GM18520 (cell line): Measurements from ENCODE around the gene JMJD1C.

ENCODE experiments used
- ATAC-seq: cut with Tn5 transposase; IDR thresholded peaks from one replicate; pipeline ENCODE4 v1.9.1; 2021; ENCODE audit not compliant: unreplicated experiment

Gene JMJD1C

GRCh38 chr10:63146503-63146902, 319.3 kb downstream of the JMJD1C start:
- ATAC-seq: no peak

- no peak for ATAC-seq
Measured at GRCh38 chr10:63145782-63146181, 320.0 kb downstream of the JMJD1C start.

GRCh38 chr10:63143987-63144386, 321.8 kb downstream of the JMJD1C start:
- no peak for ATAC-seq

GRCh38 chr10:63142136-63142535, 323.6 kb downstream of the JMJD1C start:
- no peak for ATAC-seq

- no peak for ATAC-seq
Measured at GRCh38 chr10:63140077-63140476, 325.7 kb downstream of the JMJD1C start.

- no peak for ATAC-seq
Measured at GRCh38 chr10:63137306-63137705, 328.5 kb downstream of the JMJD1C start.

- ATAC-seq: no peak
Measured at GRCh38 chr10:63133821-63134557, 331.8 kb downstream of the JMJD1C start.

GRCh38 chr10:63133056-63133820, 332.5 kb downstream of the JMJD1C start, which contains the start of gene NRBF2:
Gene NRBF2 (plus strand): TSS chr10:63133328. CDS start chr10:63133471, 143 bp downstream.
- peak; percentile 93 for ATAC-seq

GRCh38 chr10:63132651-63133055, 333.1 kb downstream of the JMJD1C start:
- no peak for ATAC-seq

- no peak for ATAC-seq
Measured at GRCh38 chr10:63129888-63130287, 335.9 kb downstream of the JMJD1C start.

- ATAC-seq: no peak
Measured at GRCh38 chr10:63128443-63128842, 337.3 kb downstream of the JMJD1C start.

GRCh38 chr10:63125459-63125858, 340.3 kb downstream of the JMJD1C start:
- ATAC-seq: no peak

GRCh38 chr10:63123727-63124362, 341.9 kb downstream of the JMJD1C start:
- no peak for ATAC-seq

- ATAC-seq: no peak
Measured at GRCh38 chr10:63120554-63120953, 345.2 kb downstream of the JMJD1C start.

- no peak for ATAC-seq
Measured at GRCh38 chr10:63119041-63119440, 346.7 kb downstream of the JMJD1C start.
